ENCODE results near the gene GSTT4. TPM values are rescaled to one million over a fixed set of nuclear protein-coding genes. Genes with fewer than 3 reads are reported as not detected.
A peak's percentile ranks its signal among the peaks of the same experiment; 100 is the strongest.

The GSTT4 gene
- total RNA-seq, 1 experiment from 2014 or later = not detected

- no peaks in the 10 kb centered on the region for H3K9me3 ChIP-seq (ENCODE audit: control insufficient read depth, low read depth, low read length)
- H3K4me2 ChIP-seq (ENCODE audit: insufficient read depth, insufficient read length, low read length) = no peak overlapping the region
- H3T11ph ChIP-seq (ENCODE audit: low read length) = no peak overlapping the region
- H4K8ac ChIP-seq (replicated peaks; ENCODE audit: insufficient read length, low read depth, low read length) = no peak overlapping the region
- Mint-ChIP-seq H3K36me3 (ENCODE audit: insufficient read depth in 1 of 3, low read depth in 3 of 3) (no peaks in the 10 kb centered on the region; a peak in 3 of 7 replicates), H3K4me1 (peaks cover 12 to 20% of the 10 kb centered on the region in 2 experiments), H3K27ac (peak overlapping the region in 1 of 3 experiments; percentile 48; a peak in 1 of 7 replicates), H3K9me3 (peaks cover 0 to 4% of the 10 kb centered on the region in 2 experiments; a peak in 1 of 5 replicates), H3K4me3 (no peak overlapping the region), H3K27me3 (ENCODE audit: low read depth) (peaks cover 10% of the 10 kb centered on the region)
- H3K56ac ChIP-seq (ENCODE audit: insufficient read length, low read depth, low read length) = no peak overlapping the region
- H2BK20ac ChIP-seq (ENCODE audit: low read depth, low read length, poor library complexity, severe bottlenecking) = no peak overlapping the region
- TF ChIP-seq, protein P1, sequence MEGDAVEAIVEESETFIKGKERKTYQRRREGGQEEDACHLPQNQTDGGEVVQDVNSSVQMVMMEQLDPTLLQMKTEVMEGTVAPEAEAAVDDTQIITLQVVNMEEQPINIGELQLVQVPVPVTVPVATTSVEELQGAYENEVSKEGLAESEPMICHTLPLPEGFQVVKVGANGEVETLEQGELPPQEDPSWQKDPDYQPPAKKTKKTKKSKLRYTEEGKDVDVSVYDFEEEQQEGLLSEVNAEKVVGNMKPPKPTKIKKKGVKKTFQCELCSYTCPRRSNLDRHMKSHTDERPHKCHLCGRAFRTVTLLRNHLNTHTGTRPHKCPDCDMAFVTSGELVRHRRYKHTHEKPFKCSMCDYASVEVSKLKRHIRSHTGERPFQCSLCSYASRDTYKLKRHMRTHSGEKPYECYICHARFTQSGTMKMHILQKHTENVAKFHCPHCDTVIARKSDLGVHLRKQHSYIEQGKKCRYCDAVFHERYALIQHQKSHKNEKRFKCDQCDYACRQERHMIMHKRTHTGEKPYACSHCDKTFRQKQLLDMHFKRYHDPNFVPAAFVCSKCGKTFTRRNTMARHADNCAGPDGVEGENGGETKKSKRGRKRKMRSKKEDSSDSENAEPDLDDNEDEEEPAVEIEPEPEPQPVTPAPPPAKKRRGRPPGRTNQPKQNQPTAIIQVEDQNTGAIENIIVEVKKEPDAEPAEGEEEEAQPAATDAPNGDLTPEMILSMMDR (conservative IDR thresholded peaks at IDR 0.05) = no peak
- H3K79me2 ChIP-seq (ENCODE audit: insufficient read depth, low read length) = no peaks in the 10 kb centered on the region
- peaks cover 3% of the 10 kb centered on the region; the same call in 1 of the 2 replicates for H3K4me1 ChIP-seq (ENCODE audit: insufficient read depth, low read length)
- H3K9ac ChIP-seq (ENCODE audit: extremely low read depth, insufficient read length, low read length) = no peak overlapping the region
- H2BK12ac ChIP-seq (ENCODE audit: insufficient read length, low read depth, low read length) = no peak overlapping the region
- no peak overlapping the region for H2BK120ac ChIP-seq (ENCODE audit: low read depth, low read length, poor library complexity, severe bottlenecking)
- no peak overlapping the region for H4K91ac ChIP-seq (ENCODE audit: insufficient read length, low read depth, low read length)
- H2BK5ac ChIP-seq (ENCODE audit: insufficient read length, low read length) = no peak overlapping the region
- DNase-seq = no peak
- no peak overlapping the region; the same call in 1 of the 2 replicates for H3K14ac ChIP-seq (ENCODE audit: insufficient read depth, low read length)
- H3K27me3 ChIP-seq (ENCODE audit: insufficient read depth, low read length) = no peaks in the 10 kb centered on the region
- H2AK5ac ChIP-seq (ENCODE audit: insufficient read length, low read length) = no peak overlapping the region
- peaks cover 2% of the 10 kb centered on the region for H4K20me1 ChIP-seq (ENCODE audit: control insufficient read depth, insufficient read depth, insufficient read length)
- H3K23me2 ChIP-seq (ENCODE audit: insufficient read length, low read depth, low read length, poor library complexity, severe bottlenecking) = no peaks in the 10 kb centered on the region
- H3K79me1 ChIP-seq (ENCODE audit: insufficient read depth, low read depth, low read length, poor library complexity, severe bottlenecking) = no peaks in the 10 kb centered on the region
- no peak overlapping the region for H4K5ac ChIP-seq (ENCODE audit: insufficient read length, low read depth, low read length)
- H2AFZ ChIP-seq (ENCODE audit: low read length) = no peak overlapping the region
- no CpG with 5 or more reads among the region's 10 CpGs for WGBS (ENCODE audit: extremely low coverage, insufficient read length, low lambda C conversion rate)
- H3K18ac ChIP-seq (ENCODE audit: insufficient read length, low read depth, low read length) = no peak overlapping the region
- no peak overlapping the region for H2BK15ac ChIP-seq (ENCODE audit: low read depth, low read length)
- no peak overlapping the region for H3K27ac ChIP-seq (ENCODE audit: insufficient read length, low read depth, low read length)
- no peak overlapping the region for H3K4ac ChIP-seq (ENCODE audit: low read depth, low read length)
- no peak overlapping the region for H3K23ac ChIP-seq (ENCODE audit: insufficient read length, low read depth, low read length)
These were observed 3.0 kb downstream of the GSTT4 start for GRCh38 chr22:24002272-24002671.
